Suprapubic skin (tissue), 3 donors: Measurements from ENCODE around the gene CCL27.

Source experiments
- CTCF ChIP-seq, 2 donors: fragments of 200-600 bp in 1 of 2; fragments of 450-650 bp in 1 of 2; sonication (generic) in 1 of 2; IDR thresholded peaks; one replicate each; pipeline ENCODE4 v1.5.1; 2016 to 2019; ENCODE audit warnings: antibody characterized with exemption in 2 of 2, mild to moderate bottlenecking in 1 of 2, moderate library complexity in 1 of 2
- EP300 ChIP-seq: sonication (generic); formaldehyde crosslinking; IDR thresholded peaks from one replicate; pipeline ENCODE4 v1.6.1; 2017; ENCODE audit warnings: antibody characterized with exemption
- POLR2A ChIP-seq, 2 donors: fragments of 450-650 bp; IDR thresholded peaks; one replicate each; pipeline ENCODE4 v1.6.1; 2017; ENCODE audit warnings: antibody characterized with exemption in 2 of 2, mild to moderate bottlenecking in 2 of 2, moderate library complexity in 2 of 2

- TF ChIP-seq POLR2A (IDR thresholded peaks at IDR 0.05), result no peak
- peak; percentile 66 to 95 for TF ChIP-seq CTCF (IDR thresholded peaks at IDR 0.05)
- TF ChIP-seq EP300, result no peak
These were observed 38.7 kb upstream of the CCL27 start for GRCh38 chr9:34701023-34701768.
